ENCODE measurements around the gene GAP43. TPM values are rescaled to one million over a fixed set of nuclear protein-coding genes. Genes with fewer than 3 reads are reported as not detected.

The GAP43 gene
- total RNA-seq, 3 donors from 2014 or later: not detected

- no peaks in the 10 kb centered on the region for H3K9me3 Mint-ChIP-seq
- H3K36me3 Mint-ChIP-seq (ENCODE audit: insufficient read depth): no peaks in the 10 kb centered on the region
- ATAC-seq (no peak), DNase-seq (no peak)
- H3K4me3 Mint-ChIP-seq: no peak overlapping the region
- no peaks in the 10 kb centered on the region for H3K27me3 Mint-ChIP-seq (ENCODE audit: low read depth)
- no peaks in the 10 kb centered on the region for H3K4me1 Mint-ChIP-seq (ENCODE audit: low read depth)
These were observed 138.6 kb downstream of the GAP43 start for GRCh38 chr3:115761927-115762305.

- no peak for ATAC-seq
- peaks cover 2% of the 10 kb centered on the region for H3K27me3 Mint-ChIP-seq (ENCODE audit: low read depth)
- H3K9me3 Mint-ChIP-seq: no peaks in the 10 kb centered on the region
- no peak overlapping the region for H3K4me3 Mint-ChIP-seq
- no peaks in the 10 kb centered on the region for H3K4me1 Mint-ChIP-seq (ENCODE audit: low read depth)
- no peaks in the 10 kb centered on the region for H3K36me3 Mint-ChIP-seq (ENCODE audit: insufficient read depth)
- DNase-seq: no peak
These were observed 143.5 kb downstream of the GAP43 start for GRCh38 chr3:115766587-115767482.

DNA sequence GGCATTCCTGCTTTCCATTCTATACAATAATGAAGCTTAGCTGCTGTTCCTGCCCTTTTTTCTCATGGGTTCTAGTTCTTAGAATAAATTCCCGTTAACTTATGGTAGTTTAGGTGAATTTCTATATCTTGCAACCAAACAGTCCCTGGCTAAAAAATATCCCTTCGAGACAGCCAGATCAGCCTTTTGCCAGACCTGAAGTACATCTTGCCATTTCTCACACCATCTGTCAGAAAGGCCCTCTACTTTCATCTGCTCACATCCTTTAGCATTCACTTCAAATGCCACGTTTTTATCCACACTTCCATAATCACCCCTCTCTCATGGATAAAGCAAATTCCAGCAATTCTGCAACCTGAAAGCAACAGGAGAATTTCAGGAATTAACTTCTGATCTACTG, 145.4 kb downstream of the GAP43 start:
- H3K4me1 Mint-ChIP-seq (ENCODE audit: low read depth): no peaks in the 10 kb centered on the region
- no peaks in the 10 kb centered on the region for H3K36me3 Mint-ChIP-seq (ENCODE audit: insufficient read depth)
- no peaks in the 10 kb centered on the region for H3K9me3 Mint-ChIP-seq
- no peak for DNase-seq
- peaks cover 2% of the 10 kb centered on the region for H3K27me3 Mint-ChIP-seq (ENCODE audit: low read depth)
- no peak overlapping the region for H3K4me3 Mint-ChIP-seq
- no peak for ATAC-seq

Measured in activated T-cell treated with anti-CD3 and anti-CD28 coated beads, Interleukin-2, amount 50 U/mL, for 4 hours (primary cell).